Natural killer cell (primary cell): ENCODE data around the gene TBX5. TPM values are rescaled to one million over a fixed set of nuclear protein-coding genes. Genes with fewer than 3 reads are reported as not detected.

ENCODE experiments used
- ATAC-seq, 3 donors: fragments of 150-1000 bp in 2 of 3; fragments of 200-7000 bp in 1 of 3; cut with Tn5 transposase; 1 replicate in 1 of 3; 2 replicates in 2 of 3; pipeline ENCODE4 v1.10.0; 2021; ENCODE audit warnings: mild to moderate bottlenecking in 2 of 3, moderate library complexity in 2 of 3
- DNase-seq, 2 donors: peaks; one replicate each; pipeline versions ENCODE4 v3.0.0 to v3.0.0-alpha.2; 2013 to 2021; ENCODE audit warnings: mixed read lengths in 1 of 2
- H3K27ac ChIP-seq: one replicate; pipeline ENCODE4 v1.5.1; 2013; ENCODE audit warnings: mild to moderate bottlenecking, low read length
- H3K27me3 ChIP-seq: one replicate; pipeline ENCODE4 v1.6.1; 2013; ENCODE audit warnings: low read length; ENCODE audit not compliant: control insufficient read depth, insufficient read depth
- H3K36me3 ChIP-seq: one replicate; pipeline ENCODE4 v1.6.1; 2013; ENCODE audit warnings: low read length; ENCODE audit not compliant: control insufficient read depth, insufficient read depth
- H3K4me1 ChIP-seq: one replicate; pipeline ENCODE4 v1.6.1; 2013; ENCODE audit warnings: low read length; ENCODE audit not compliant: control insufficient read depth, insufficient read depth
- H3K4me3 ChIP-seq: one replicate; pipeline ENCODE4 v1.5.1; 2013; ENCODE audit warnings: low read length
- H3K9me3 ChIP-seq: one replicate; pipeline ENCODE4 v1.6.1; 2013; ENCODE audit warnings: low read length; ENCODE audit not compliant: control insufficient read depth, insufficient read depth
- H3K27ac Mint-ChIP-seq, 2 donors: one replicate each; pipeline ENCODE4 v1.8.0; 2022; ENCODE audit warnings: mild to moderate bottlenecking in 2 of 2, mixed read lengths in 2 of 2, moderate library complexity in 1 of 2
- H3K27me3 Mint-ChIP-seq, 2 donors: one replicate each; pipeline ENCODE4 v1.8.0; 2022; ENCODE audit warnings: low read depth in 2 of 2, mixed read lengths in 2 of 2
- H3K36me3 Mint-ChIP-seq: one replicate; pipeline ENCODE4 v1.8.0; 2022; ENCODE audit warnings: mixed read lengths
- H3K4me1 Mint-ChIP-seq, 2 donors: one replicate each; pipeline ENCODE4 v1.8.0; 2022; ENCODE audit warnings: mixed read lengths in 2 of 2
- H3K4me3 Mint-ChIP-seq: one replicate; pipeline ENCODE4 v1.8.0; 2022; ENCODE audit warnings: mild to moderate bottlenecking, moderate library complexity, mixed read lengths
- H3K9me3 Mint-ChIP-seq, 2 donors: one replicate each; pipeline ENCODE4 v1.8.0; 2022; ENCODE audit warnings: mixed read lengths in 2 of 2
- WGBS: methylation state at CpG from one replicate; pipeline ENCODE4 v1.1.7; 2013; ENCODE audit warnings: missing lambda C conversion rate; ENCODE audit not compliant: insufficient coverage; 5-methylcytosine and 5-hydroxymethylcytosine counted together
- intact Hi-C: fragments of 100-400 bp; cut with micrococcal nuclease; formaldehyde crosslinking; loops from one replicate; pipeline ENCODE4 v1.14.2; 2022
- total RNA-seq, 4 donors: library from RNA; stranded (reverse); fragments of 120-200 nt in 1 of 4; gene quantifications; one replicate each; pipeline versions ENCODE4 v1.2.3 to v1.2.4, GENCODE V29; 2013 to 2022
- TF ChIP-seq, protein P1 (sequence below): fragments of 200-600 bp; IDR thresholded peaks from one replicate; pipeline ENCODE4 v1.8.0; 2022; ENCODE audit warnings: antibody characterized with exemption

TBX5 gene
- total RNA-seq, 3 donors from 2014 or later (not counting 1 experiment from before 2014, with no cell fraction given), result not detected

GRCh38 chr12:114402084-114402717 is 3.7 kb downstream of the TBX5 start:
- intact Hi-C loops, result no loop called here

DNA sequence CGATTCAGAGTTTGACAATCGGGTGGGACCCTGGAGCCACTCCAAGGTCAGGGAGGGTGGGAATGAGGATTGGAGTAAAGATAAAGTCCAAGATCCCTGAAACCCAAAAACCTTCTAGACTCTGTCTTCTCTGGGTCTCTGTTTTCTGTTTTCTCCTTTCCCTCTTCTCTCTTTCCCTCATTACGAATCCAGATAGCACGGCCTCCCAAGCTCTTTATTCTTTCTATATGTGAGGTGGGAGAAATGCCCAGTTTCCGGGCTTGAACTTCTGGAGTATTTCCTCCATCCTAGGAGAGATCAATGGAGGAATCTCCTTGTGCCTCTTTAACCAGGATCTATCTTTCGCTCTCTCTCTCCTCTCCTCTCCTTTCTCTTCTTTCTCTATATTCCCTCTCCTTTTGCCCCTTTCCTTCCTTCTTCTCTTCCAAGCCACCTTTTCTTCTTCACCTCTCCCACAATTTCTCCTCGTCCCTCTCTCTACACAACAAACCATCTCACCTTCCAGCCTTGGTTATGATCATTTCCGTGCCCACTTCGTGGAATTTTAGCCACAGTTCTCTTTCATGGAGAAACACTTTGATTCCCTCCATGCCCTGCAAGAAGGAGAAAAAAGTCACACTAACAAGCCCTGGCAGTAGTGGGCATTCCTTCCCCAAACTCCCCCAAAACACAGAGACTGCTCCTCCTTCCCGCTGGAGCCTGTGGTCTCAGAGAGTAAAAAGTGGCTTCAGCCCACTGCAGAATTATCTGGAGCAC is 4.4 kb downstream of the TBX5 start:
- no peak for DNase-seq
- peaks cover 0 to 2% of the 10 kb centered on the region in 2 donors for H3K9me3 Mint-ChIP-seq
- H3K36me3 Mint-ChIP-seq, result no peaks in the 10 kb centered on the region
- H3K27ac Mint-ChIP-seq, result no peak overlapping the region
- TF ChIP-seq, protein P1, sequence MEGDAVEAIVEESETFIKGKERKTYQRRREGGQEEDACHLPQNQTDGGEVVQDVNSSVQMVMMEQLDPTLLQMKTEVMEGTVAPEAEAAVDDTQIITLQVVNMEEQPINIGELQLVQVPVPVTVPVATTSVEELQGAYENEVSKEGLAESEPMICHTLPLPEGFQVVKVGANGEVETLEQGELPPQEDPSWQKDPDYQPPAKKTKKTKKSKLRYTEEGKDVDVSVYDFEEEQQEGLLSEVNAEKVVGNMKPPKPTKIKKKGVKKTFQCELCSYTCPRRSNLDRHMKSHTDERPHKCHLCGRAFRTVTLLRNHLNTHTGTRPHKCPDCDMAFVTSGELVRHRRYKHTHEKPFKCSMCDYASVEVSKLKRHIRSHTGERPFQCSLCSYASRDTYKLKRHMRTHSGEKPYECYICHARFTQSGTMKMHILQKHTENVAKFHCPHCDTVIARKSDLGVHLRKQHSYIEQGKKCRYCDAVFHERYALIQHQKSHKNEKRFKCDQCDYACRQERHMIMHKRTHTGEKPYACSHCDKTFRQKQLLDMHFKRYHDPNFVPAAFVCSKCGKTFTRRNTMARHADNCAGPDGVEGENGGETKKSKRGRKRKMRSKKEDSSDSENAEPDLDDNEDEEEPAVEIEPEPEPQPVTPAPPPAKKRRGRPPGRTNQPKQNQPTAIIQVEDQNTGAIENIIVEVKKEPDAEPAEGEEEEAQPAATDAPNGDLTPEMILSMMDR, result no peak
- intact Hi-C loops, result no loop called here
- Histone ChIP-seq H3K4me3 (no peak overlapping the region), H3K9me3 (no peaks in the 10 kb centered on the region), H3K36me3 (no peaks in the 10 kb centered on the region), H3K4me1 (no peaks in the 10 kb centered on the region), H3K27ac (no peak overlapping the region), H3K27me3 (peaks cover 42% of the 10 kb centered on the region)
- ATAC-seq, result no peak
- no peak overlapping the region for H3K4me3 Mint-ChIP-seq
- no peaks in the 10 kb centered on the region for H3K4me1 Mint-ChIP-seq
- WGBS, result 2% methylated on average over 8 of the region's 10 CpGs
- peaks cover 79 to 80% of the 10 kb centered on the region in 2 donors for H3K27me3 Mint-ChIP-seq

More at GRCh38 chr12:114402084-114402717, 3.7 kb downstream of the TBX5 start:
- H3K4me3 Mint-ChIP-seq, result no peak overlapping the region
- peaks cover 81 to 82% of the 10 kb centered on the region in 2 donors for H3K27me3 Mint-ChIP-seq
- 0% methylated on average over 2 of the region's 5 CpGs for WGBS
- H3K9me3 Mint-ChIP-seq, result peaks cover 0 to 2% of the 10 kb centered on the region in 2 donors
- DNase-seq (no peak), ATAC-seq (no peak)
- H3K4me1 Mint-ChIP-seq, result no peaks in the 10 kb centered on the region
- Histone ChIP-seq H3K36me3 (no peaks in the 10 kb centered on the region), H3K4me3 (no peak overlapping the region), H3K9me3 (no peaks in the 10 kb centered on the region), H3K27ac (no peak overlapping the region), H3K27me3 (peaks cover 43% of the 10 kb centered on the region), H3K4me1 (no peaks in the 10 kb centered on the region)
- TF ChIP-seq, protein P1, result no peak
- H3K27ac Mint-ChIP-seq, result no peak overlapping the region
- no peaks in the 10 kb centered on the region for H3K36me3 Mint-ChIP-seq

DNA sequence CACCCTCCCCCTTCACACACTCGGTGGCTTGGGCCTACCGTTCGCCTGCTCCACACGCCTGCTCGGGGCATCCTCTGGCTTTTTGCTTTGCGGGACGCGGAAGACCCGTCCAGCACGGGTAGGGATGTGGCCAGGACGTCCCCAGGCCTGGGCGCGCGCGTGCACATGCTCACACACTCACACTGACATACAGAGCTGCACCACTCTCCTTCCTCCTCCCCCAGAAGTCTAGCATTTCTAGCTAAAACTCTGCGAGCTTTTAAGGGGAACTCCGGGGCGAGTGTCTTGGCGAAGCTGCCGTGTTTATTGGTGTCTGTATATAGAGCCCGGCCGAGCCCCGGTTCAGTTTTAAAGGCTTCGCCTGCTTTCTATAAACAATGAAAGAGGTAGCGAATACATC is 5.0 kb downstream of the TBX5 start:
- Mint-ChIP-seq H3K4me3 (no peak overlapping the region), H3K36me3 (no peaks in the 10 kb centered on the region), H3K4me1 (no peaks in the 10 kb centered on the region), H3K27ac (no peak overlapping the region), H3K9me3 (peaks cover 0 to 2% of the 10 kb centered on the region in 2 donors), H3K27me3 (peaks cover 74 to 76% of the 10 kb centered on the region in 2 donors)
- Histone ChIP-seq H3K27ac (no peak overlapping the region), H3K4me3 (no peak overlapping the region), H3K27me3 (peaks cover 41% of the 10 kb centered on the region), H3K9me3 (no peaks in the 10 kb centered on the region), H3K4me1 (no peaks in the 10 kb centered on the region), H3K36me3 (no peaks in the 10 kb centered on the region)
- TF ChIP-seq, protein P1, result no peak
- WGBS, result 4% methylated on average over 25 of the region's 25 CpGs
- ATAC-seq (no peak), DNase-seq (no peak)
- intact Hi-C loops, result no loop called here
